ENCODE measurements around the gene RYR1.
"Not testable (repeated sequence)": the region's sequence is repeated elsewhere in the genome, so short reads cannot be mapped to it uniquely, and the experiment has no call there.

Gene RYR1

GRCh38 chr19:38411041-38411712 lies 22.3 kb upstream of the RYR1 start:
- Histone ChIP-seq H3K4me3 (ENCODE audit: low read depth, low read length) (no peak overlapping the region), H3K27ac (ENCODE audit: extremely low read depth, low read depth, low read length) (no peak overlapping the region), H3K36me3 (ENCODE audit: control insufficient read depth in 2 of 2, insufficient read depth in 1 of 2, low read length in 2 of 2) (peaks cover 7 to 21% of the 10 kb centered on the region in 2 experiments; a peak in 2 of 3 replicates), H3K9me3 (ENCODE audit: control insufficient read depth, insufficient read depth, low read depth, low read length) (no peaks in the 10 kb centered on the region), H3K4me1 (ENCODE audit: control insufficient read depth, insufficient read depth, low read length) (no peaks in the 10 kb centered on the region)
- TF ChIP-seq ZFHX2 (tag by site-specific recombination; conservative IDR thresholded peaks at IDR 0.05), result peak; percentile 34
- no peak for TF ChIP-seq ZNF398 (tag by site-specific recombination; IDR thresholded peaks at IDR 0.05)
- TF ChIP-seq ZNF518A (tag by site-specific recombination; conservative IDR thresholded peaks at IDR 0.05; ENCODE audit: low read depth), result no peak
- TF ChIP-seq EGR2 (tag by site-specific recombination; IDR thresholded peaks at IDR 0.05; ENCODE audit: low read depth), result peak; percentile 40
- TF ChIP-seq ZNF624 (tag by site-specific recombination; IDR thresholded peaks at IDR 0.05), result no peak
- peak; percentile 27; the same call in 1 of the 2 replicates for TF ChIP-seq GLIS2 (tag by site-specific recombination; IDR thresholded peaks at IDR 0.05)
- POLR2A ChIA-PET, result interaction anchor here (1.3 to 1.4 kb wide), 2 partner anchors 8 to 23 kb away, joined by 4 to 5 read pairs; partner anchors contain the start of genes FAM98C and GGN
- CTCF ChIA-PET, result interaction anchor here (0.7 kb wide), 1 partner anchor 8 kb away, joined by 3 read pairs; the partner anchor contains the start of gene FAM98C

- not testable (repeated sequence) for H3K4me1 ChIP-seq (ENCODE audit: control insufficient read depth, insufficient read depth, low read length); H3K27ac ChIP-seq (ENCODE audit: extremely low read depth, low read depth, low read length); H3K4me3 ChIP-seq (ENCODE audit: low read depth, low read length); H3K9me3 ChIP-seq (ENCODE audit: control insufficient read depth, insufficient read depth, low read depth, low read length)
- H3K36me3 ChIP-seq (ENCODE audit: control insufficient read depth in 2 of 2, insufficient read depth in 1 of 2, low read length in 2 of 2), result peaks cover 3 to 17% of the 10 kb centered on the region in 2 experiments; a peak in 2 of 3 replicates
- POLR2A ChIA-PET, result interaction anchor here (1.3 to 1.4 kb wide), 2 partner anchors 9 to 24 kb away, joined by 4 to 5 read pairs; partner anchors contain the start of genes FAM98C and GGN
- CTCF ChIA-PET, result interaction anchor here (1.0 to 3.0 kb wide), 2 partner anchors 8 to 76 kb away, joined by 3 to 32 read pairs; partner anchors contain the start of genes CATSPERG and FAM98C
Observed at GRCh38 chr19:38411898-38412297, 21.6 kb upstream of the RYR1 start.

DNA sequence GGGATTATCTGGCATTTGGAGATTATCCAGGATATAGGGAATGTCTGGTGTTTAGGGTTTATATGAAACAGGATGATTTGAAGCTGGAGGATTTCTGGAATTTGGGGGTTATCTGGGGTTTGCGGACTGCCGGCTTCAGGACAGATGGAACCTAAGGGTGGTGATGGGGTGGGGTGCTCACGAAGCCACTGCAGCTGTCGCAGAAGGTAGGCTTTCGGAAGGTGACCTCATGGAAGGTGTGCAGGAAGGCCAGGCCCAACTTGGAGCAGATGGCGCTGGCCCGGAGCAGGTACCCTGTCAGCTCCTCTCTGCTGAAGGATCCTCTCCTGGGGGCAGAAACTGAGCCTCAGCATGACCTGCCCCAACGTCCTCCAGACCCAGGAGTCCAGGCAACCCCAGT lies 21.0 kb upstream of the RYR1 start:
- ChIA-PET CTCF (interaction anchor here (1.0 to 3.0 kb wide), 2 partner anchors 9 to 77 kb away, joined by 3 to 32 read pairs; partner anchors contain the start of genes CATSPERG and FAM98C), POLR2A (no interaction called here)
- Histone ChIP-seq H3K4me3 (ENCODE audit: low read depth, low read length) (no peak overlapping the region), H3K9me3 (ENCODE audit: control insufficient read depth, insufficient read depth, low read depth, low read length) (no peaks in the 10 kb centered on the region), H3K36me3 (ENCODE audit: control insufficient read depth in 2 of 2, insufficient read depth in 1 of 2, low read length in 2 of 2) (peaks cover 0 to 12% of the 10 kb centered on the region in 2 experiments; a peak in 1 of 3 replicates), H3K4me1 (ENCODE audit: control insufficient read depth, insufficient read depth, low read length) (peaks cover 3% of the 10 kb centered on the region; the same call in 1 of the 2 replicates), H3K27ac (ENCODE audit: extremely low read depth, low read depth, low read length) (no peak overlapping the region)
- TF ChIP-seq ZSCAN23 (tag by site-specific recombination; IDR thresholded peaks at IDR 0.05) (no peak), KLF16 (tag by site-specific recombination; IDR thresholded peaks at IDR 0.05) (no peak), ZNF416 (tag by site-specific recombination; IDR thresholded peaks at IDR 0.05) (no peak), ZNF624 (tag by site-specific recombination; IDR thresholded peaks at IDR 0.05) (no peak), ZNF19 (tag by site-specific recombination; IDR thresholded peaks at IDR 0.05; ENCODE audit: low read depth) (no peak), ZNF830 (tag by site-specific recombination; IDR thresholded peaks at IDR 0.05; ENCODE audit: low read depth) (no peak), ZNF571 (tag by site-specific recombination; IDR thresholded peaks at IDR 0.05) (no peak), ZBTB20 (tag by site-specific recombination; IDR thresholded peaks at IDR 0.05) (no peak), ZNF423 (tag by site-specific recombination; IDR thresholded peaks at IDR 0.05) (no peak), ZNF239 (tag by site-specific recombination; IDR thresholded peaks at IDR 0.05) (no peak), ZNF600 (tag by site-specific recombination; IDR thresholded peaks at IDR 0.05) (no peak)
- TF ChIP-seq, protein P1, sequence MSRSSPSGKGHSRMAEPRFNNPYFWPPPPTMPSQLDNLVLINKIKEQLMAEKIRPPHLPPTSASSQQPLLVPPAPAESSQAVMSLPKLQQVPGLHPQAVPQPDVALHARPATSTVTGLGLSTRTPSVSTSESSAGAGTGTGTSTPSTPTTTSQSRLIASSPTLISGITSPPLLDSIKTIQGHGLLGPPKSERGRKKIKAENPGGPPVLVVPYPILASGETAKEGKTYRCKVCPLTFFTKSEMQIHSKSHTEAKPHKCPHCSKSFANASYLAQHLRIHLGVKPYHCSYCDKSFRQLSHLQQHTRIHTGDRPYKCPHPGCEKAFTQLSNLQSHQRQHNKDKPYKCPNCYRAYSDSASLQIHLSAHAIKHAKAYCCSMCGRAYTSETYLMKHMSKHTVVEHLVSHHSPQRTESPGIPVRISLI (tag by site-specific recombination; IDR thresholded peaks at IDR 0.05), result no peak
- TF ChIP-seq, protein P2, sequence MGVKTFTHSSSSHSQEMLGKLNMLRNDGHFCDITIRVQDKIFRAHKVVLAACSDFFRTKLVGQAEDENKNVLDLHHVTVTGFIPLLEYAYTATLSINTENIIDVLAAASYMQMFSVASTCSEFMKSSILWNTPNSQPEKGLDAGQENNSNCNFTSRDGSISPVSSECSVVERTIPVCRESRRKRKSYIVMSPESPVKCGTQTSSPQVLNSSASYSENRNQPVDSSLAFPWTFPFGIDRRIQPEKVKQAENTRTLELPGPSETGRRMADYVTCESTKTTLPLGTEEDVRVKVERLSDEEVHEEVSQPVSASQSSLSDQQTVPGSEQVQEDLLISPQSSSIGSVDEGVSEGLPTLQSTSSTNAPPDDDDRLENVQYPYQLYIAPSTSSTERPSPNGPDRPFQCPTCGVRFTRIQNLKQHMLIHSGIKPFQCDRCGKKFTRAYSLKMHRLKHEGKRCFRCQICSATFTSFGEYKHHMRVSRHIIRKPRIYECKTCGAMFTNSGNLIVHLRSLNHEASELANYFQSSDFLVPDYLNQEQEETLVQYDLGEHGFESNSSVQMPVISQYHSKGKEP (tag by site-specific recombination; IDR thresholded peaks at IDR 0.05), result no peak

All from HEK293 (cell line).